Nephron progenitor cell (in vitro differentiated cells): ENCODE measurements around the gene SHISA6.
"Not testable (repeated sequence)": the region's sequence is repeated elsewhere in the genome, so short reads cannot be mapped to it uniquely, and the experiment has no call there.

Experiments used
- DNase-seq: peaks from one replicate; pipeline ENCODE4 v3.0.0; 2021
- H3K27ac Mint-ChIP-seq: 2 replicates; pipeline ENCODE4 v1.8.0; 2021; ENCODE audit warnings: mild to moderate bottlenecking, moderate library complexity, mixed read lengths
- H3K27me3 Mint-ChIP-seq: 2 replicates; pipeline ENCODE4 v1.8.0; 2021; ENCODE audit warnings: mild to moderate bottlenecking, low read depth, mixed read lengths; ENCODE audit not compliant: poor library complexity
- H3K36me3 Mint-ChIP-seq: 2 replicates; pipeline ENCODE4 v1.8.0; 2021; ENCODE audit warnings: low read depth, mixed read lengths
- H3K4me1 Mint-ChIP-seq: 2 replicates; pipeline ENCODE4 v1.8.0; 2021; ENCODE audit warnings: mixed read lengths
- H3K4me3 Mint-ChIP-seq: 2 replicates; pipeline ENCODE4 v1.8.0; 2021; ENCODE audit warnings: mild to moderate bottlenecking, moderate library complexity, mixed read lengths
- H3K9me3 Mint-ChIP-seq: 2 replicates; pipeline ENCODE4 v1.8.0; 2021; ENCODE audit warnings: mild to moderate bottlenecking, moderate library complexity, mixed read lengths
- TF ChIP-seq, protein P1 (sequence below): fragments of 200-600 bp; sonication (generic); IDR thresholded peaks from 2 replicates; pipeline ENCODE4 v1.5.0; 2021; ENCODE audit warnings: antibody characterized with exemption

The SHISA6 gene

GRCh38 chr17:11304568-11304967 is 63.6 kb downstream of the SHISA6 start:
- Mint-ChIP-seq H3K4me1 (peaks cover 5% of the 10 kb centered on the region), H3K36me3 (peaks cover 8% of the 10 kb centered on the region), H3K9me3 (peaks cover 6% of the 10 kb centered on the region), H3K27me3 (peaks cover 5% of the 10 kb centered on the region), H3K4me3 (no peak overlapping the region), H3K27ac (no peak overlapping the region)
- no peak for DNase-seq
- TF ChIP-seq, protein P1, sequence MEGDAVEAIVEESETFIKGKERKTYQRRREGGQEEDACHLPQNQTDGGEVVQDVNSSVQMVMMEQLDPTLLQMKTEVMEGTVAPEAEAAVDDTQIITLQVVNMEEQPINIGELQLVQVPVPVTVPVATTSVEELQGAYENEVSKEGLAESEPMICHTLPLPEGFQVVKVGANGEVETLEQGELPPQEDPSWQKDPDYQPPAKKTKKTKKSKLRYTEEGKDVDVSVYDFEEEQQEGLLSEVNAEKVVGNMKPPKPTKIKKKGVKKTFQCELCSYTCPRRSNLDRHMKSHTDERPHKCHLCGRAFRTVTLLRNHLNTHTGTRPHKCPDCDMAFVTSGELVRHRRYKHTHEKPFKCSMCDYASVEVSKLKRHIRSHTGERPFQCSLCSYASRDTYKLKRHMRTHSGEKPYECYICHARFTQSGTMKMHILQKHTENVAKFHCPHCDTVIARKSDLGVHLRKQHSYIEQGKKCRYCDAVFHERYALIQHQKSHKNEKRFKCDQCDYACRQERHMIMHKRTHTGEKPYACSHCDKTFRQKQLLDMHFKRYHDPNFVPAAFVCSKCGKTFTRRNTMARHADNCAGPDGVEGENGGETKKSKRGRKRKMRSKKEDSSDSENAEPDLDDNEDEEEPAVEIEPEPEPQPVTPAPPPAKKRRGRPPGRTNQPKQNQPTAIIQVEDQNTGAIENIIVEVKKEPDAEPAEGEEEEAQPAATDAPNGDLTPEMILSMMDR: no peak

DNA sequence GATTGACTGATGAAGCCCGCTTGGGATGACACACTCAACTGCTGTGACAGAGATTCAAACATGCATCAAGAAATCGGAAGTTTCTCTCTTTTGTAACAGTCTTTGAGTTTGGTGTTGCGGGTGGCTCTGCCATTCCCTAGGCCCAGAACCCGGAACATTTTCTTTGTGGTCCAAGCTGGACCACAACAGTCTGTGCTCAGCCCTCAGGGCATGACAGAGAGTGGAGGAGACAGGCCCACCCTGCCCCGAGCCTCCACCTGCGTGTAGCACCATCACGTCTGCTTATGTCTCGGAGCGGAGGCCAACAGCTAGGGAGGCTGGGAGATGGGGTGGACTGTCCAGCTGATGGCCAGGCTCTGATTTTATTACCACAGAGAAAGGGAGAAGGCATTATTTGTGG is 64.5 kb downstream of the SHISA6 start:
- Mint-ChIP-seq H3K27ac (no peak overlapping the region), H3K36me3 (peaks cover 8% of the 10 kb centered on the region), H3K27me3 (peaks cover 5% of the 10 kb centered on the region), H3K9me3 (peaks cover 6% of the 10 kb centered on the region), H3K4me3 (no peak overlapping the region), H3K4me1 (peaks cover 5% of the 10 kb centered on the region)
- TF ChIP-seq, protein P1: no peak
- no peak for DNase-seq

GRCh38 chr17:11308531-11308930 is 67.5 kb downstream of the SHISA6 start:
- H3K4me1 Mint-ChIP-seq: peaks cover 5% of the 10 kb centered on the region
- no peak for DNase-seq
- H3K9me3 Mint-ChIP-seq: no peaks in the 10 kb centered on the region

DNA sequence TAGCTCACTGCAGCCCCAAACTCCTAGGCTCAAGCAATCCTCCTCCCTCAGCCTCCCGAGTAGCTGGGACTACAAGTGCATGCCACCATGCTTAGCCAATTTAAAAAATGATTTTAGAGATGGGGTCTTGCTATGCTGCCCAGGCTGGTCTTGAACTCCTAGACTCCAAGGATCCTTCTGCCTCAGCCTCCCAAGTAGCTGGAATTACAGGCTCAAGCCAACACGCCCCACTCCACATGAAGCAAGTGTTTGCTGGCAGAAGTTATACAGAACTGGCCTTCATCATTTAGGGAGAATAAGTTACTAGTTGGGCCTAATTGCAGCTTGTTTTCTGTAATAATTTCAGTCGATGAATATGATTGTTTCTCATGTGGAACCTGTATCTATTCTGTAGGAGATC is 68.0 kb downstream of the SHISA6 start:
- peaks cover 5% of the 10 kb centered on the region for H3K4me1 Mint-ChIP-seq
- H3K27ac Mint-ChIP-seq: no peak overlapping the region
- no peak for DNase-seq
- H3K27me3 Mint-ChIP-seq: no peaks in the 10 kb centered on the region
- TF ChIP-seq, protein P1: no peak
- no peak overlapping the region for H3K4me3 Mint-ChIP-seq
- H3K9me3 Mint-ChIP-seq: no peaks in the 10 kb centered on the region
- no peaks in the 10 kb centered on the region for H3K36me3 Mint-ChIP-seq

More at GRCh38 chr17:11308531-11308930, 67.5 kb downstream of the SHISA6 start:
- TF ChIP-seq, protein P1: no peak
- peak overlapping the region; percentile 36 for H3K27ac Mint-ChIP-seq
- H3K27me3 Mint-ChIP-seq: no peaks in the 10 kb centered on the region
- H3K36me3 Mint-ChIP-seq: no peaks in the 10 kb centered on the region
- no peak overlapping the region for H3K4me3 Mint-ChIP-seq

DNA sequence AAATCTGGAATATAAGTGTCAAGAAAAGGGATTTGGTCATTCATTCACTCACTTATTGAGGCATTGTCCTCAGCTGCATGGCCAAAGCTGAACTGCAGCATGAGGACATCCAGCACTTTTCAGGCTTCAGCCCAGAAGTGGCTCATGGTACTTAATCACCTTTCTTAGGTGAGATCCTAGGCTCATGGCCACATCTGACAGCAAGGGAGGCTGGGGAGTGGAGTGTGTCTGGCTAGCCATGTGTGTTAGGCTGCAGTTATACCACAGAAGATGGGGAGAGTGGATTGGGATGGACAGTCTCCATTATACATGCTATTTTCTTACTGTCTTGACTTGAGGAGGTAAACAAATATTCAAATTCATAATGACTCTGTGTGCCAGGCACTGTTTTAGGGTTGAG is 68.8 kb downstream of the SHISA6 start:
- Mint-ChIP-seq H3K4me1 (peaks cover 5% of the 10 kb centered on the region), H3K36me3 (no peaks in the 10 kb centered on the region), H3K4me3 (no peak overlapping the region), H3K9me3 (no peaks in the 10 kb centered on the region), H3K27me3 (no peaks in the 10 kb centered on the region), H3K27ac (peak overlapping the region; percentile 18)
- TF ChIP-seq, protein P1: no peak
- no peak for DNase-seq

DNA sequence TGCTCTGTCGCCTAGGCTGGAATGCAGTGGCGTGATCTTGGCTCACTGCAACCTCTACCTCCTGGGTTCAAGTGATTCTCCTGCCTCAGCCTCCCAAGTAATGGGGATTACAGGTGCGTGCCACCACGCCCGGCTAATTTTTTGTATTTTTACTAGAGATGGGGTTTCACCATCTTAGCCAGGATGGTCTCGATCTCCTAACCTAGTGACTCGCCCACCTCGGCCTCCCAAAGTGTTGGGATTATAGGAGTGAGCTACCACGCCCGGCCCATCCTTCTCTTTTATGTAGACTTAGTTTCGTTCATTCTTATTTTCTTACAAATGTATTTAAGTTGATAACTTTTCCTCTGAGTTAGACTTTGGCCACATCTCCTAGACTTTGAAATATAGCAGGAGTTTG is 75.4 kb downstream of the SHISA6 start:
- Mint-ChIP-seq H3K36me3 (peaks cover 26% of the 10 kb centered on the region), H3K9me3 (peaks cover 23% of the 10 kb centered on the region)
- H3K27me3 Mint-ChIP-seq, H3K4me3 Mint-ChIP-seq, DNase-seq, H3K4me1 Mint-ChIP-seq, H3K27ac Mint-ChIP-seq: not testable (repeated sequence)
